Calu3 (cell line): Measurements from ENCODE around the gene LAMA5. TPM values are rescaled to one million over a fixed set of nuclear protein-coding genes. Genes with fewer than 3 reads are reported as not detected.
A peak's percentile ranks its signal among the peaks of the same experiment; 100 is the strongest.

Experiments used
- BruUV-seq: library from RNA; stranded (reverse); fragments of 400-500 nt; replicated peaks from 2 replicates; lab custom pipeline; 2021; lab: Mats Ljungman, UMichigan
- CTCF ChIA-PET: fragments of 300-600 bp; sonication (Branson Sonifier 250); formaldehyde crosslinking; loops from one replicate; lab custom pipeline; 2022; ENCODE audit warnings: antibody characterized with exemption; lab: Charles Lee
- DNase-seq: peaks from one replicate; pipeline ENCODE4 v3.0.0; 2022
- H3K27ac Mint-ChIP-seq: one replicate; pipeline ENCODE4 v1.8.0; 2022; ENCODE audit warnings: mixed read lengths; ENCODE audit not compliant: unreplicated experiment
- H3K27me3 Mint-ChIP-seq: one replicate; pipeline ENCODE4 v1.8.0; 2022; ENCODE audit warnings: mixed read lengths; ENCODE audit not compliant: unreplicated experiment
- H3K36me3 Mint-ChIP-seq: one replicate; pipeline ENCODE4 v1.8.0; 2022; ENCODE audit warnings: mild to moderate bottlenecking, moderate library complexity, mixed read lengths; ENCODE audit not compliant: insufficient read depth, unreplicated experiment
- H3K4me1 Mint-ChIP-seq: one replicate; pipeline ENCODE4 v1.8.0; 2022; ENCODE audit warnings: mild to moderate bottlenecking, low read depth, mixed read lengths; ENCODE audit not compliant: unreplicated experiment
- H3K4me3 Mint-ChIP-seq: one replicate; pipeline ENCODE4 v1.8.0; 2022; ENCODE audit warnings: mild to moderate bottlenecking, low read depth, moderate library complexity, mixed read lengths; ENCODE audit not compliant: unreplicated experiment
- H3K9me3 Mint-ChIP-seq: one replicate; pipeline ENCODE4 v1.8.0; 2022; ENCODE audit warnings: low read depth, mixed read lengths; ENCODE audit not compliant: unreplicated experiment
- intact Hi-C: fragments of 100-400 bp; cut with micrococcal nuclease; formaldehyde crosslinking; loops from one replicate; pipeline ENCODE4 v1.10.0; 2022; ENCODE audit not compliant: unreplicated experiment
- total RNA-seq: library from RNA; stranded (reverse); gene quantifications from 2 replicates; pipeline ENCODE4 v1.2.3, GENCODE V29; 2022
- TF ChIP-seq, protein P1 (sequence below): fragments of 200-600 bp; IDR thresholded peaks from one replicate; pipeline ENCODE4 v1.8.0; 2022; ENCODE audit warnings: antibody characterized with exemption; ENCODE audit not compliant: unreplicated experiment

Gene LAMA5
- total RNA-seq, 1 experiment from 2014 or later = 763 TPM

DNA sequence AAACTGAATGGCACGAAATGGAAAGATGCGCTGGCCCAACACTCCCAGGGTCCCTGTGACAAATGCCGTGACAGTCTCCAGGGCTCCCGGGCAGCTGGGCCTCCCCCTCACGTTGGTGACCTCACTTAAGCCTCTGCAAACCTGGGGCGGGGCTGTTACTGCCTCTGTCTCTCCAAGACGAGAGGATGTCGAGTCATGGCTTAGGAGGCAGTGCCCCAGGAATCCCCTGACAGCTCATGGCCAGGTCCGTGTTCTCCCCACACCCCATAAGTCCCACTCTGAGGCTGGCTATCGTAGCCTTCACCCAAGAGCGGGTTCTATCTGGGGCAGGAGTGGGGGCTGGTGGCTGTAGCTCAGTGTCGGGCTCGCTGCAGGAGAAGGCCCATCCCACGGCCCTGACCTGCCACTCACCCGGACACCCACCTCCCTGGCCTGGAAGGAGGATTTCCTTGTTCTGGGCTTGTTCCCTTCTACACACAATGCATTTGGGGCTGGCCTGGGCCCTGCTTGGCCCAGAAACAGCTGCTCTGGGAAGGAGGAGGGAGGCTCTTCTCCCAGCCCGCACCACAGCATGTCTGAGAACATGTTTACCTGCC lies 14.2 kb upstream of the LAMA5 start:
- H3K27ac Mint-ChIP-seq = peak overlapping the region; percentile 41
- peaks cover 66% of the 10 kb centered on the region for H3K36me3 Mint-ChIP-seq
- DNase-seq = no peak
- TF ChIP-seq, protein P1, sequence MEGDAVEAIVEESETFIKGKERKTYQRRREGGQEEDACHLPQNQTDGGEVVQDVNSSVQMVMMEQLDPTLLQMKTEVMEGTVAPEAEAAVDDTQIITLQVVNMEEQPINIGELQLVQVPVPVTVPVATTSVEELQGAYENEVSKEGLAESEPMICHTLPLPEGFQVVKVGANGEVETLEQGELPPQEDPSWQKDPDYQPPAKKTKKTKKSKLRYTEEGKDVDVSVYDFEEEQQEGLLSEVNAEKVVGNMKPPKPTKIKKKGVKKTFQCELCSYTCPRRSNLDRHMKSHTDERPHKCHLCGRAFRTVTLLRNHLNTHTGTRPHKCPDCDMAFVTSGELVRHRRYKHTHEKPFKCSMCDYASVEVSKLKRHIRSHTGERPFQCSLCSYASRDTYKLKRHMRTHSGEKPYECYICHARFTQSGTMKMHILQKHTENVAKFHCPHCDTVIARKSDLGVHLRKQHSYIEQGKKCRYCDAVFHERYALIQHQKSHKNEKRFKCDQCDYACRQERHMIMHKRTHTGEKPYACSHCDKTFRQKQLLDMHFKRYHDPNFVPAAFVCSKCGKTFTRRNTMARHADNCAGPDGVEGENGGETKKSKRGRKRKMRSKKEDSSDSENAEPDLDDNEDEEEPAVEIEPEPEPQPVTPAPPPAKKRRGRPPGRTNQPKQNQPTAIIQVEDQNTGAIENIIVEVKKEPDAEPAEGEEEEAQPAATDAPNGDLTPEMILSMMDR = no peak
- BruUV-seq = no TSS peak
- peaks cover 5% of the 10 kb centered on the region for H3K9me3 Mint-ChIP-seq
- H3K27me3 Mint-ChIP-seq = no peaks in the 10 kb centered on the region
- CTCF ChIA-PET = interaction anchor here (0.5 to 1.9 kb wide), 3 partner anchors 16 to 274 kb away, joined by 4 to 21 read pairs (median 5); no protein-coding TSS in a partner anchor
- intact Hi-C loops = no loop called here
- H3K4me1 Mint-ChIP-seq = peaks cover 42% of the 10 kb centered on the region
- H3K4me3 Mint-ChIP-seq = no peak overlapping the region

DNA sequence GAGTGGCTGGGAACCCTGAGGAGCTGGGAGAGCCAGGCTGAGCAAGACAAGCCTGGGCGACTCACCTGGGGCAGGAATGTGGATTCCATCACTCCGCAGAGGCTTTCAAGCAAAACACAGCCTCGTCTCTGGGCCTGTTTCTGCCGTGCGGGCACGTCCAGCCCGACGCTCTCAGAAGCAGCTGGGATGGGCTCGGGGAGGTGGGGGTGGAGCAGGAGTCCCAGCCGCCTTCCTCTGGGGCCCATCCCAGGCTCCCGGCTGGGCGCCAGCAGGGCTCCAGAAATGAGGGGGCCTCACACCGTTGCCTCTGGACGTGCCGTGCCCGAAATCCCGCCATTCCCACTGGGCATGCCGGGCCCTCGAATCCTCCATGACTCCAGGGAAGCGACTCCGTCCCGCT lies 11.1 kb upstream of the LAMA5 start:
- Mint-ChIP-seq H3K4me1 (peaks cover 26% of the 10 kb centered on the region), H3K4me3 (no peak overlapping the region), H3K27ac (no peak overlapping the region), H3K36me3 (peaks cover 38% of the 10 kb centered on the region), H3K9me3 (peaks cover 5% of the 10 kb centered on the region), H3K27me3 (no peaks in the 10 kb centered on the region)
- TF ChIP-seq, protein P1 = no peak
- CTCF ChIA-PET = interaction anchor here (1.8 kb wide), 1 partner anchor 13 kb away, joined by 7 read pairs; no protein-coding TSS in a partner anchor
- intact Hi-C loops = no loop called here
- no peak for DNase-seq
- no TSS peak for BruUV-seq

DNA sequence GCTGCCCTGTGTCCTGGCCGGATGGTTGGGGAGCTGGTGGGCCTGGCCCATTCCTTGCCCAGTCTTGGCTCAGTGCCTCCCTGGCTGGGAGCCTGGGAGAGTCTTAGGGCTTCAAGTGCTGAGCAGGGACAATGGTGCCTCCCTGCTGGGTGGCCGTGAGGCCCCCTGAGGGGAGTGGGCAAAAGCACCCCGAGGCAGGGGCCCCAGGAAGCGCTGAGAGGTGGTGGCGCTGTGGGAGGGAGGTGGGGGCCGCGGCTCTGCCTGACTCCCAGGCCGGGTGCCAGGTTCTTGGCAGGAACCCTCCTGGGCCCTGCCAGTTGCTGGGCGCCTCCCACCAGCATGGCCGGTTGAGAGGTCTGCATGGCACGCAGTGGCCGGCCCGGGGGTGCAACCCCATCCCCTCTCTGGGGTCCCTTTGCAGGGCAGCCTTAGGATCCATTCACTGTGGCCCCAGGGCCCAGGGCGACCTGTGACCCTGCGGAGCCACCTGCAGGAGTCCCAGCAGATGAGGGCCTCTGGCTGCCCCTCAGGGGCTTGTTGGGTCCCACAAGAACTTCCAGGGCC lies 10.6 kb upstream of the LAMA5 start:
- intact Hi-C loops = no loop called here
- Mint-ChIP-seq H3K27ac (no peak overlapping the region), H3K4me1 (peaks cover 27% of the 10 kb centered on the region), H3K9me3 (peaks cover 5% of the 10 kb centered on the region), H3K36me3 (peaks cover 38% of the 10 kb centered on the region), H3K27me3 (no peaks in the 10 kb centered on the region), H3K4me3 (no peak overlapping the region)
- TF ChIP-seq, protein P1 = no peak
- DNase-seq = no peak
- no TSS peak for BruUV-seq
- CTCF ChIA-PET = no interaction called here

DNA sequence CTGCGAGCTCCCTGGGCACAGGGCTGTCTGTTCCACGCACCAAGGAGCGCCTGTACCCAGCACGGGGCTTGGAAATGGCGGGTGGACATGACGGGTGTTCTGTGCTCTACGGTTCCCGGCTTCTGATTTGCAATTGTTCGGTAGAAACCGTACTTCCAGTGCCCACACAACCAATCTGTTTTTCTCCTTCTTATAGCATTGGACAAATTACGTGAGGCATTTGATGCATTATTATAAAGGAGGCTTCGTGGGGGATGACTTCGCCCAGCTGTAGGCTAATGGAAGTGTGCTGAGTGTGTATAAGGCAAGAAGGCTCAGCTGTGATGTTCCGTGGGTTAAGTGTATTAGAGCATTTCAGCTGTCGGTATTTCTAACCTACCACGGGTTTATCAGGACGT lies 10.0 kb upstream of the LAMA5 start:
- CTCF ChIA-PET = interaction anchor here (1.2 kb wide), 1 partner anchor 10 kb away, joined by 11 read pairs; the partner anchor contains the start of gene RPS21
- Mint-ChIP-seq H3K9me3 (peaks cover 4% of the 10 kb centered on the region), H3K27me3 (no peaks in the 10 kb centered on the region), H3K36me3 (peaks cover 34% of the 10 kb centered on the region), H3K4me1 (peaks cover 22% of the 10 kb centered on the region), H3K27ac (no peak overlapping the region), H3K4me3 (no peak overlapping the region)
- no peak for DNase-seq
- BruUV-seq = no TSS peak
- TF ChIP-seq, protein P1 = no peak
- intact Hi-C loops = no loop called here
